ENCODE data around the gene FADS3. TPM values are rescaled to one million over a fixed set of nuclear protein-coding genes. Genes with fewer than 3 reads are reported as not detected.

Gene FADS3
- polyA plus RNA-seq, 3 donors: 16.7 to 22.2 (median 20.0) TPM

GRCh38 chr11:61840371-61840770, 51.0 kb downstream of the FADS3 start:
- no peak for DNase-seq

- DNase-seq: no peak
Measured at GRCh38 chr11:61839742-61840141, 51.6 kb downstream of the FADS3 start.

GRCh38 chr11:61838921-61839320, 52.4 kb downstream of the FADS3 start:
- DNase-seq: no peak

GRCh38 chr11:61838501-61838900, 52.8 kb downstream of the FADS3 start:
- no peak for DNase-seq

- DNase-seq: no peak
Measured at GRCh38 chr11:61837411-61838005, 53.8 kb downstream of the FADS3 start.

- DNase-seq: no peak
Measured at GRCh38 chr11:61836193-61836592, 55.2 kb downstream of the FADS3 start.

- DNase-seq: peak; percentile 16
Measured at GRCh38 chr11:61834278-61835048, 56.9 kb downstream of the FADS3 start.

- DNase-seq: no peak
Measured at GRCh38 chr11:61833926-61834277, 57.4 kb downstream of the FADS3 start.

GRCh38 chr11:61833471-61833870, 57.9 kb downstream of the FADS3 start:
- no peak for DNase-seq

- DNase-seq: no peak
Measured at GRCh38 chr11:61832754-61833153, 58.6 kb downstream of the FADS3 start.

GRCh38 chr11:61832207-61832606, 59.1 kb downstream of the FADS3 start:
- no peak for DNase-seq

GRCh38 chr11:61830237-61831105, 60.9 kb downstream of the FADS3 start:
- peak; percentile 19 for DNase-seq

- no peak for DNase-seq
Measured at GRCh38 chr11:61829806-61830205, 61.5 kb downstream of the FADS3 start.

GRCh38 chr11:61828629-61829407, 62.5 kb downstream of the FADS3 start:
- DNase-seq: peak; percentile 46

GRCh38 chr11:61828379-61828628, 63.0 kb downstream of the FADS3 start:
- DNase-seq: no peak

GRCh38 chr11:61827571-61828378, 63.6 kb downstream of the FADS3 start, which contains the start of gene FADS2:
Gene FADS2, plus strand, starts transcription at chr11:61828300. Its CDS starts 91 bp downstream, at chr11:61828391.
- peak; percentile 93 for DNase-seq

GRCh38 chr11:61826930-61827570, 64.3 kb downstream of the FADS3 start:
- no peak for DNase-seq
